ENCODE measurements around the gene FXYD7. TPM values are rescaled to one million over a fixed set of nuclear protein-coding genes. Genes with fewer than 3 reads are reported as not detected.
A peak's percentile ranks its signal among the peaks of the same experiment; 100 is the strongest.

The FXYD7 gene
- total and polyA plus RNA-seq, 2 donors from 2014 or later, result 0.94 TPM; not detected in 1

DNA sequence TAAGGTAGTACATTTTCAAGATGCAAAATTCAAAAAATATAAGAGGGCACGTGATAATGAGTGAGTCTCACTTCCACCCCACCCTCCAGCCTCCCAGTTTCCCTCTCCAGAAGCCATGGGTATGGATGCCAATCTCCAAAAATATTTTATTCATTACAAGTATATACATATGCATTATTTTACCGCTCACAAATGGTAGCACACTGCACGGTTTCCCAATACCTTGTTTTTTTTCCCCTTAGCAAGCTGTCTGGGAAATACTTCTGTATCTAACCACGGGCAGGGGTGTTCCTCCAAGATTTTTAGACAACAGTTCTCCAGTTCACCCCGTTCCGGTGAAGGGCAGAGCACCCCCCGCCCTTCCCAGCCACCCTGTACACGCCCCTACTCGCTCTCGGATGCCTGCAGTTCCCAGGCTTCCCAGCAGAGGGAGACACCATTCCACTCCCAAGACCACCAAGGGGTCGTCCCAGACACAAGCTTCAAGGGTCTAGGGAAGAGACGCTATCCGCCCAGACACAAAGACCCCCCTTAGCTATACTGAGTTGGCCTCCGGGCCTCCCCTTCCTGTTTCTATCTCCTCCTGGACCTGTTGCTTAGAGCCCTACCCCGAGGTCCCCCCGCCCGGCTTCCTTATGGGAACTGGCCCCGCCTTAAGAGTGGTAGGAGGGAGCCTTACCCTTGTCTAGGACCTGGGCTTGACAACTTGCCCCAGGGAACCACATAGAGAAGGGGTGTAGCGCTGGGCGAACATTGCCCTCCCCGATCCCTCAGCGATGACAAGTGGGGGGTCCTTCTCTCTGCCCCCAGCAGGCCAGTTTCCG, 28.5 kb upstream of the FXYD7 start:
- H3K4me1 ChIP-seq (ENCODE audit: control insufficient read depth in 2 of 3, insufficient read depth in 2 of 3, low read depth in 1 of 3, low read length in 3 of 3), result peaks cover 0 to 4% (median 3%) of the 10 kb centered on the region in 3 donors

DNA sequence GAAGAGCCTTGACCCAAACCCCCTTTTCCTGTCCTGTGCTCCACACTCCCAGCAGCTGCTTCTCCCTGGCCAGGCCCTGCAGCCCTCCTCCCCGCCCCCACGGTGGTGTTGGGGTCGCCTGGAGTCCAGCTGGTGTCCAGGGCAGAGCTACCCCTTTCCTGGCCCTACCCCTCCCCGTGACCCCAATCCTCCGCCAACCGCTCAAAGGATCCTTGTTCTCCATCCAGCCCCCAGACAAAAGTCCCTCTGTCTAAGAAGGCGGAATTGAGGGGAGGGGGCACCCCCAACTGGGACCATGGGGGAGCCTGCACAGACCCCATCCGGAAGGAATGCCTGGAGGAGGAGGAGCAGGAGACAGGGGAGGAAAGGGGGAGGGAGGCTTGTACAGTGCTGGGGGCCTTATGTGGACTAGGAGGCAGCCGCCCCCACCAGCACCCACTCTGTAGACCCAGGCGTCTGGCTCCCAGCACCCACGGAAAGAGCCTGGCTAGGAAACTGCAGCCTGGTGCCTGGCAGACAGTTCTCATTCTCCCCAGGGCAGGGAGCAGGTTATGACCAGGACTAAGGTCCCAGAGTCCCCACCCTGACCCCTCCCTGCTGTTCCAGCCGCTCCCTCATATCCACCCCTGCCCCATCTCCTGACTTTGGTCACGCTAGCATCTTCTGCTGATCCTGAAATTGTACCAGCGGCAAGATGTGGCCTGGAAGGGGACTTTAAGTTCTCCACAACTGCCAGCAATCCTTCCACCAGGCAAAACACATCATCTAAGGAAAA, 27.7 kb upstream of the FXYD7 start, which contains the start of gene FXYD3:
Gene FXYD3 (plus strand): TSS at position 647 of the 775 bp plus-strand sequence. CDS start 3,554 bp downstream, outside the sequence.
- no peak for FAIRE-seq
- Histone ChIP-seq H3K9me3 (ENCODE audit: control insufficient read depth in 2 of 3, insufficient read depth in 1 of 3, low read length in 3 of 3) (no peaks in the 10 kb centered on the region), H3K9ac (ENCODE audit: low read length in 3 of 3) (peak within 1 kb of the TSS in 1 of 3 donors; percentile 16), H3K27ac (ENCODE audit: low read depth in 2 of 2, low read length in 2 of 2) (no peak within 1 kb of the TSS), H3K36me3 (ENCODE audit: control insufficient read depth in 2 of 3, insufficient read depth in 3 of 3, low read length in 3 of 3) (no peaks in the 10 kb centered on the region), H3K27me3 (ENCODE audit: control insufficient read depth, insufficient read depth, low read length) (no peaks in the 10 kb centered on the region), H3K4me1 (ENCODE audit: control insufficient read depth in 2 of 3, insufficient read depth in 2 of 3, low read depth in 1 of 3, low read length in 3 of 3) (peaks cover 0 to 4% (median 3%) of the 10 kb centered on the region in 3 donors), H3K4me3 (ENCODE audit: low read length in 3 of 3) (peak within 1 kb of the TSS; percentile 23 to 46 (median 34))
- TF ChIP-seq, protein P1, sequence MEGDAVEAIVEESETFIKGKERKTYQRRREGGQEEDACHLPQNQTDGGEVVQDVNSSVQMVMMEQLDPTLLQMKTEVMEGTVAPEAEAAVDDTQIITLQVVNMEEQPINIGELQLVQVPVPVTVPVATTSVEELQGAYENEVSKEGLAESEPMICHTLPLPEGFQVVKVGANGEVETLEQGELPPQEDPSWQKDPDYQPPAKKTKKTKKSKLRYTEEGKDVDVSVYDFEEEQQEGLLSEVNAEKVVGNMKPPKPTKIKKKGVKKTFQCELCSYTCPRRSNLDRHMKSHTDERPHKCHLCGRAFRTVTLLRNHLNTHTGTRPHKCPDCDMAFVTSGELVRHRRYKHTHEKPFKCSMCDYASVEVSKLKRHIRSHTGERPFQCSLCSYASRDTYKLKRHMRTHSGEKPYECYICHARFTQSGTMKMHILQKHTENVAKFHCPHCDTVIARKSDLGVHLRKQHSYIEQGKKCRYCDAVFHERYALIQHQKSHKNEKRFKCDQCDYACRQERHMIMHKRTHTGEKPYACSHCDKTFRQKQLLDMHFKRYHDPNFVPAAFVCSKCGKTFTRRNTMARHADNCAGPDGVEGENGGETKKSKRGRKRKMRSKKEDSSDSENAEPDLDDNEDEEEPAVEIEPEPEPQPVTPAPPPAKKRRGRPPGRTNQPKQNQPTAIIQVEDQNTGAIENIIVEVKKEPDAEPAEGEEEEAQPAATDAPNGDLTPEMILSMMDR (IDR thresholded peaks at IDR 0.05; ENCODE audit: borderline replicate concordance, extremely low read depth, insufficient read depth), result no peak
- intact Hi-C loops (cut with DNase I), result no loop called here
- peak in 2 of 5 donors; percentile 56 to 71 for DNase-seq

More for the DNA sequence above, 28.5 kb upstream of the FXYD7 start:
- no peak for FAIRE-seq
- intact Hi-C loops (cut with DNase I), result no loop called here
- no peaks in the 10 kb centered on the region for H3K27me3 ChIP-seq (ENCODE audit: control insufficient read depth, insufficient read depth, low read length)
- H3K9ac ChIP-seq (ENCODE audit: low read length in 3 of 3), result peak overlapping the region in 1 of 3 donors; percentile 16
- H3K27ac ChIP-seq (ENCODE audit: low read depth in 2 of 2, low read length in 2 of 2), result no peak overlapping the region
- no peaks in the 10 kb centered on the region for H3K36me3 ChIP-seq (ENCODE audit: control insufficient read depth in 2 of 3, insufficient read depth in 3 of 3, low read length in 3 of 3)
- peak in 4 of 5 donors; percentile 87 to 91 (median 89) for DNase-seq
- TF ChIP-seq, protein P1 (IDR thresholded peaks at IDR 0.05; ENCODE audit: borderline replicate concordance, extremely low read depth, insufficient read depth), result peak; percentile 84
- H3K9me3 ChIP-seq (ENCODE audit: control insufficient read depth in 2 of 3, insufficient read depth in 1 of 3, low read length in 3 of 3), result no peaks in the 10 kb centered on the region
- H3K4me3 ChIP-seq (ENCODE audit: low read length in 3 of 3), result peak overlapping the region in 2 of 3 donors; percentile 34 to 46

DNA sequence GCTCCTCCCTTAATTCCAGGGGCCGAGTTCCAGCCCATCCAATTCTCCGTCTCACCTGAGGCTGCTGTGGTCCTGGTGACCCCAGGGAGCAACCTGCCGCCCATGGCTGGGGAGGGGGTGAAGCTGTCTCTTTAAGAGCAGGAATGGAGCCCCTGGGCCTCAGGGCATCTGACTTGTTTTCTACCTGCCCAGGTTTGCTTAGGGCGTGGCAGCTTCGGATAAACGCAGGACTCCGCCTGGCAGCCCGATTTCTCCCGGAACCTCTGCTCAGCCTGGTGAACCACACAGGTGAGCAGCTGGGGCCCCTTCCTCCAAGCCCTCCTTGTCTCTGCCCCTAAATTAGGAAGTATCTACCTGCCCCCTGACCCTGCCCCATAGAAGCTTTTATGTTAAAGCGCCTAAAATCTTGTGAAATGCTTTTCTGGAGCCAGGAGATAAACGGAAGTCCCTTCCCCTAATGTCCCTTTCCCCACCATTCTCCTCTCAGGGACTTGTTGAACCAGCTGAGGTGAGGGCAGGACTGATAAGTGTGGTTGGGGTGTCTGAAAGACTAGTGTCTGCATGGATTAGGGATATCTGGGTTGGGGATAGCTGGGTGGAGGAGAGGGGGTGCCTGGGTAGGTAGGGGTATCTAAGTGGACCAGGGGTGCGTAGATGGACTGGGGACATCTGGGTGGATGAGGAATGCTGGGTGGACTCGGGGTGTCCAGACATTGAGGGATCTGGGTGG, 26.8 kb upstream of the FXYD7 start:
- FAIRE-seq (no peak), DNase-seq (no peak)
- no peaks in the 10 kb centered on the region for H3K36me3 ChIP-seq (ENCODE audit: control insufficient read depth in 2 of 3, insufficient read depth in 3 of 3, low read length in 3 of 3)
- intact Hi-C loops (cut with DNase I), result no loop called here
- H3K27me3 ChIP-seq (ENCODE audit: control insufficient read depth, insufficient read depth, low read length), result no peaks in the 10 kb centered on the region
- H3K9me3 ChIP-seq (ENCODE audit: control insufficient read depth in 2 of 3, insufficient read depth in 1 of 3, low read length in 3 of 3), result no peaks in the 10 kb centered on the region
- peaks cover 0 to 4% (median 3%) of the 10 kb centered on the region in 3 donors for H3K4me1 ChIP-seq (ENCODE audit: control insufficient read depth in 2 of 3, insufficient read depth in 2 of 3, low read depth in 1 of 3, low read length in 3 of 3)
- peak overlapping the region in 1 of 3 donors; percentile 23 for H3K4me3 ChIP-seq (ENCODE audit: low read length in 3 of 3)
- H3K27ac ChIP-seq (ENCODE audit: low read depth in 2 of 2, low read length in 2 of 2), result no peak overlapping the region
- TF ChIP-seq, protein P1 (IDR thresholded peaks at IDR 0.05; ENCODE audit: borderline replicate concordance, extremely low read depth, insufficient read depth), result no peak
- no peak overlapping the region for H3K9ac ChIP-seq (ENCODE audit: low read length in 3 of 3)

Data from kidney (tissue), 14 donors.